ENCODE results near the gene MSANTD3.

The MSANTD3 gene

DNA sequence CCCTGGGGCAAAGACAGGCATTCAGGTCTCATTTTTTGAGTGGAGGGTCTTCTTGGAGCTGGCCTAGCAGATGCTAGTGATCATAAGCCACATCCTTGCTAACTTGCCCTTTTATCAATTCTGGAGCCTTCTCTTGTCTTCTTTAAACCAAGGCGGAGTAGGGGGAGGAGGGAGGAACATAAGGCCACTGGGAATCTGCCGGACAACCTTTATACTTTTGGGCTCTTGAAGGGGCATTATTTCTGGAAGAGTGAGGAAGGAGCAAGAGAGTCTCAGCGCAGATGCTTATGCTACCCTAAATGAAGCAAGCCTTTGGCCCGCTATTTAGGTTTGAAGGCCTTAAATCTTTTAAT is 48.0 kb downstream of the MSANTD3 start:
- H3K4me3 ChIP-seq (ENCODE audit: low read length) = no peak overlapping the region
- H3K9ac ChIP-seq (ENCODE audit: low read length) = no peak overlapping the region
- H3K4me2 ChIP-seq (ENCODE audit: low read depth, low read length) = no peak overlapping the region
- no peaks in the 10 kb centered on the region for H3F3A ChIP-seq (ENCODE audit: insufficient read depth, low read length)
- peaks cover 17% of the 10 kb centered on the region; the same call in 1 of the 2 replicates for H3K79me2 ChIP-seq (ENCODE audit: low read length)
- no peaks in the 10 kb centered on the region for H3K27me3 ChIP-seq (replicated peaks; ENCODE audit: insufficient read depth, low read length)
- H3K9me2 ChIP-seq (replicated peaks; ENCODE audit: insufficient read depth, low read length) = no peaks in the 10 kb centered on the region
- no peaks in the 10 kb centered on the region for H3K9me3 ChIP-seq (replicated peaks; ENCODE audit: insufficient read depth, low read length)
- TF ChIP-seq EZH2phosphoT487 (IDR thresholded peaks at IDR 0.05; ENCODE audit: low read length) = no peak
- TF ChIP-seq, protein P1, sequence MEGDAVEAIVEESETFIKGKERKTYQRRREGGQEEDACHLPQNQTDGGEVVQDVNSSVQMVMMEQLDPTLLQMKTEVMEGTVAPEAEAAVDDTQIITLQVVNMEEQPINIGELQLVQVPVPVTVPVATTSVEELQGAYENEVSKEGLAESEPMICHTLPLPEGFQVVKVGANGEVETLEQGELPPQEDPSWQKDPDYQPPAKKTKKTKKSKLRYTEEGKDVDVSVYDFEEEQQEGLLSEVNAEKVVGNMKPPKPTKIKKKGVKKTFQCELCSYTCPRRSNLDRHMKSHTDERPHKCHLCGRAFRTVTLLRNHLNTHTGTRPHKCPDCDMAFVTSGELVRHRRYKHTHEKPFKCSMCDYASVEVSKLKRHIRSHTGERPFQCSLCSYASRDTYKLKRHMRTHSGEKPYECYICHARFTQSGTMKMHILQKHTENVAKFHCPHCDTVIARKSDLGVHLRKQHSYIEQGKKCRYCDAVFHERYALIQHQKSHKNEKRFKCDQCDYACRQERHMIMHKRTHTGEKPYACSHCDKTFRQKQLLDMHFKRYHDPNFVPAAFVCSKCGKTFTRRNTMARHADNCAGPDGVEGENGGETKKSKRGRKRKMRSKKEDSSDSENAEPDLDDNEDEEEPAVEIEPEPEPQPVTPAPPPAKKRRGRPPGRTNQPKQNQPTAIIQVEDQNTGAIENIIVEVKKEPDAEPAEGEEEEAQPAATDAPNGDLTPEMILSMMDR (IDR thresholded peaks at IDR 0.05; ENCODE audit: low read length) = no peak
- H3K4me1 ChIP-seq (ENCODE audit: low read length) = peaks cover 6% of the 10 kb centered on the region; the same call in 1 of the 2 replicates
- no peak overlapping the region for H3K27ac ChIP-seq (ENCODE audit: low read length)
- no peaks in the 10 kb centered on the region for H3K36me3 ChIP-seq (replicated peaks; ENCODE audit: insufficient read depth, low read length)
- no peak overlapping the region for H2AFZ ChIP-seq (ENCODE audit: low read length)
- no peak for DNase-seq
- no peaks in the 10 kb centered on the region for H4K20me1 ChIP-seq (ENCODE audit: insufficient read depth, low read length)

DNA sequence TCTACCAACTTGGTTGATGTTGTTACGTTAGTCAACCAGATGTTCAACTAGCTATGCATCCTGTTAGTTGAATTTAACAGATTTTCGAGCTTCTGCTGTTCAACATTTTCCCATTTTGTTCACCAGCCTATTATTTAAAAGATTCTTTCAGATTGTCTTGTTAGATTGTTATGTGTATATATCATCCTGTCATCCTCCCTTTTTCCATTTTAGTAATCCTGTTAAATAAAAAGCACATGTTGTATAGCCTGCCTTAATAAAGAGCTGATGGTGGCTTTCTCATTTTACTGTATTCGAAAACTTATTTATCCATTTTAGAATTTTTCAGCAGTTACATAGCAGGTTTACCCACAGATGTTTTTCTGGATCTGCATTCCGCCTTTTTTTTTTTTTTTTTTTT is 50.3 kb downstream of the MSANTD3 start:
- Histone ChIP-seq H3K4me1 (ENCODE audit: low read length) (peaks cover 6% of the 10 kb centered on the region; the same call in 1 of the 2 replicates), H3F3A (ENCODE audit: insufficient read depth, low read length) (no peaks in the 10 kb centered on the region), H3K36me3 (replicated peaks; ENCODE audit: insufficient read depth, low read length) (no peaks in the 10 kb centered on the region), H3K27me3 (replicated peaks; ENCODE audit: insufficient read depth, low read length) (no peaks in the 10 kb centered on the region), H3K9me3 (replicated peaks; ENCODE audit: insufficient read depth, low read length) (no peaks in the 10 kb centered on the region), H3K9me2 (replicated peaks; ENCODE audit: insufficient read depth, low read length) (no peaks in the 10 kb centered on the region), H3K4me3 (ENCODE audit: low read length) (no peak overlapping the region), H4K20me1 (ENCODE audit: insufficient read depth, low read length) (no peaks in the 10 kb centered on the region), H2AFZ (ENCODE audit: low read length) (no peak overlapping the region), H3K27ac (ENCODE audit: low read length) (no peak overlapping the region), H3K79me2 (ENCODE audit: low read length) (peaks cover 17% of the 10 kb centered on the region; the same call in 1 of the 2 replicates), H3K4me2 (ENCODE audit: low read depth, low read length) (no peak overlapping the region), H3K9ac (ENCODE audit: low read length) (no peak overlapping the region)
- DNase-seq = no peak
- TF ChIP-seq, protein P1 (IDR thresholded peaks at IDR 0.05; ENCODE audit: low read length) = no peak
- TF ChIP-seq EZH2phosphoT487 (IDR thresholded peaks at IDR 0.05; ENCODE audit: low read length) = no peak
- TF ChIP-seq EZH2 (optimal IDR thresholded peaks at IDR 0.05; ENCODE audit: low read depth, low read length) = no peak

DNA sequence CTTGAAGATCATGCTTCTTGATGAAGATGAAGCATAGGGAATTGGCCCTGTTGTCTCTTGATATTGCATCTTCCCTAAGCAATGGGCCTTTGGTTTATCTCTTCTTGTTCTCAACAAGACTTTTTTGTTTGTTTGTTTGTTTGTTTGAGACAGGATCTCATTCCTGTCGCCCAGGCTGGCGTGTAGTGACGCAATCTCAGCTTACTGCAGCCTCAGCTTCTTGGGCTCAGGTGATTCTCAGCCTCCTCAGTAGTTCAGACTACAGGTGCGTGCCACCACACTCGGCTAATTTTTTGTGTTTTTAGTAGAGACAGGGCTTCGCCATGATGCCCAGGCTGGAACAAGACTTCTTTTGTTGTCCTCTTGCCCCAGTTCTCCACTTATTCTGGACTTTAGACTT is 51.2 kb downstream of the MSANTD3 start:
- Histone ChIP-seq H2AFZ (ENCODE audit: low read length) (no peak overlapping the region), H3K4me1 (ENCODE audit: low read length) (peaks cover 6% of the 10 kb centered on the region; the same call in 1 of the 2 replicates)
- no peak for TF ChIP-seq EZH2 (optimal IDR thresholded peaks at IDR 0.05; ENCODE audit: low read depth, low read length)

DNA sequence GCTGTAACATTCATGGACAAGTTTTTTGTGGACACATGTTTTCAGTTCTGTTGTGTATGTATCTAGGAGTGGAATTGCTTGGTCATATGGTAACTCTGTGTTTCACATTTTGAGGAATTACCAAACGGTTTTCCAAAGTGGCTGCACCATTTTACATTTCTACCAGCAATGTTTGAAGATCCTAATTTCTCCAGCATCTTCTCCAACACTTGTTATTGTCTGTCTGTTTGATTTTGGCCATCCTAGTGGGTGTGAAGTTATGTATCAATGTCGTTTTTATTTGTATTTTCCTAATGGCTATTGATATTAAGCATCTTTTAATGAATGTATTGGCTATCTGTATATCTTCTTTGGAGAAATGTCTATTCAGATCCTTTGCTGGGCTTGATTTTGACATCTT is 52.9 kb downstream of the MSANTD3 start:
- Histone ChIP-seq H3K4me1 (ENCODE audit: low read length) (no peaks in the 10 kb centered on the region), H3K36me3 (replicated peaks; ENCODE audit: insufficient read depth, low read length) (no peaks in the 10 kb centered on the region), H3K4me3 (ENCODE audit: low read length) (no peak overlapping the region), H3K27me3 (replicated peaks; ENCODE audit: insufficient read depth, low read length) (no peaks in the 10 kb centered on the region), H2AFZ (ENCODE audit: low read length) (no peak overlapping the region), H3K9me2 (replicated peaks; ENCODE audit: insufficient read depth, low read length) (no peaks in the 10 kb centered on the region), H3K9ac (ENCODE audit: low read length) (no peak overlapping the region), H3K9me3 (replicated peaks; ENCODE audit: insufficient read depth, low read length) (no peaks in the 10 kb centered on the region), H3K79me2 (ENCODE audit: low read length) (peaks cover 11% of the 10 kb centered on the region), H3K4me2 (ENCODE audit: low read depth, low read length) (no peak overlapping the region), H3F3A (ENCODE audit: insufficient read depth, low read length) (no peaks in the 10 kb centered on the region), H4K20me1 (ENCODE audit: insufficient read depth, low read length) (no peaks in the 10 kb centered on the region), H3K27ac (ENCODE audit: low read length) (no peak overlapping the region)
- no peak for DNase-seq
- TF ChIP-seq, protein P1 (IDR thresholded peaks at IDR 0.05; ENCODE audit: low read length) = no peak
- TF ChIP-seq EZH2phosphoT487 (IDR thresholded peaks at IDR 0.05; ENCODE audit: low read length) (no peak), EZH2 (optimal IDR thresholded peaks at IDR 0.05; ENCODE audit: low read depth, low read length) (no peak)

More for the DNA sequence above, 51.2 kb downstream of the MSANTD3 start:
- H3K9me3 ChIP-seq (replicated peaks; ENCODE audit: insufficient read depth, low read length) = no peaks in the 10 kb centered on the region
- H3K27ac ChIP-seq (ENCODE audit: low read length) = no peak overlapping the region
- H3K9me2 ChIP-seq (replicated peaks; ENCODE audit: insufficient read depth, low read length) = no peaks in the 10 kb centered on the region
- no peak overlapping the region for H3K9ac ChIP-seq (ENCODE audit: low read length)
- H3K4me3 ChIP-seq (ENCODE audit: low read length) = no peak overlapping the region
- H3F3A ChIP-seq (ENCODE audit: insufficient read depth, low read length) = no peaks in the 10 kb centered on the region
- peaks cover 17% of the 10 kb centered on the region; the same call in 1 of the 2 replicates for H3K79me2 ChIP-seq (ENCODE audit: low read length)
- H3K4me2 ChIP-seq (ENCODE audit: low read depth, low read length) = no peak overlapping the region
- DNase-seq = no peak
- H3K27me3 ChIP-seq (replicated peaks; ENCODE audit: insufficient read depth, low read length) = no peaks in the 10 kb centered on the region
- H4K20me1 ChIP-seq (ENCODE audit: insufficient read depth, low read length) = no peaks in the 10 kb centered on the region
- H3K36me3 ChIP-seq (replicated peaks; ENCODE audit: insufficient read depth, low read length) = no peaks in the 10 kb centered on the region

Measured in MM.1S (cell line).